HG03520 (cell line): Measurements from ENCODE around the gene SH3GL3.

Experiments
- ATAC-seq: cut with Tn5 transposase; IDR thresholded peaks from one replicate; pipeline ENCODE4 v1.9.1; 2021; ENCODE audit warnings: mild to moderate bottlenecking, moderate library complexity; ENCODE audit not compliant: unreplicated experiment

SH3GL3 gene

DNA sequence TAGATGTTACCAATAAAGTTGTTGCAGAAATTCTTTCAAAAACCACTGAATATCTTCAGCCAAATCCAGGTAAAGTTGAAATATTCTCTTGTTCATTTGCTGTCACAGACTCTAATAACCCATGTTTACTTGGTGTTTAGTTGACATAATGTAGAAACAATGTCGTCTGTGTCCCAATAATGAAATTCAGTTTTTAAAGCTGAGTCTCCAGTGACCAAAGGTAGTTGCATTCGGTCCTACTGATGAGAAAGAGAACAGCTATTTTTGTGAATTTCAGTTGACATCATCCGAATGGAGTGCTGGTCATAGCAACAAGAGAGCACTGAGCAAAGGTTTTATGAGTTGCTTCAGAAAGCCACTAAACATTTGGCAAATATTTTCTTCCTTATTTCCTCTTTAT is 118.0 kb downstream of the SH3GL3 start:
- no peak for ATAC-seq

DNA sequence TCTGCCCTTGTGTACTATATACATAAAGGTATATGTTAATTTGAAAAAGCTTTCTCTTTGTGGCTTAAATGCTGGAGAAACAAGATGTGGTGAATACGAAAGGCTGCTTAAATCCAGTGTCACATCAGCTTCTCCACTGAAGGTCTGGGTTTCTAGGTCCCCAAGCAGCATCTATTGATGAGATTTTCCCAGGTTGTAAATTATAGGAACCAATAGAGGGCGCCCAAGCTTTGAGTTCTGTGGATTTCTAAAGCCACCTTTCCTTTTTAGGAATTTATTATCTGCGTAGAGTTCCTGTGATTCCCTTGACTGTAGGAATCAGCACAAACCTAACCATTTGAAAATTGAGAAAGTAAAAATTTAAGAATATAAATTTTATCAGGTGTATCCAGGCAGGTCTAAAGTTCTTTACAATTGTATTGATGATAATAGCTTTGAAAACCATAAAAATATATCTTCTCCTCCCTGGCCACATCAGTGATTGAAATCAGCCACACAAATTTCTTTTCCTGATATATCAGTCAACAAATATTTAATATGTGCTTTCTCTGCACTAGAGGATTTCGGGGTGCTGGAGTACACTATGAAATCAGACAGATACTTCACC is 118.5 kb downstream of the SH3GL3 start:
- ATAC-seq: no peak

DNA sequence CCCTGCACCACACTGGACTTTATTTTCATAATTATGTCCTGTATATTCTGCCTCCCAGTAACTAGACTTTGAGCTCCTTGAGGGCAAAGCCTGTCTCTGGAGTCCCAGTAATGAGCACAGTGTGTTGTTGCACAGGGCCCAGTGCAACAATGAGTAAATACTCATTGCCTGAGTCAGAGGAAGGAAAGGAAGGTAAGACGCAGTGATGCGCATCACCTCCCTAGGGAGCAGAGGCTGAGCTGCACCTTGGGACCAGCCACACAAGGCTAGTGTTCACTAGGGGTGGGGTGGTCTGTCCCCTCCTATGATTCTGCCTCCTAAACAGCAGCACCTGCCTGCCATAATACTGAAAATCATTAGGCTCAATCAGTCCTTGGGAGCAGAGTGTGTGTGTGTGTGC is 120.2 kb downstream of the SH3GL3 start:
- no peak for ATAC-seq

DNA sequence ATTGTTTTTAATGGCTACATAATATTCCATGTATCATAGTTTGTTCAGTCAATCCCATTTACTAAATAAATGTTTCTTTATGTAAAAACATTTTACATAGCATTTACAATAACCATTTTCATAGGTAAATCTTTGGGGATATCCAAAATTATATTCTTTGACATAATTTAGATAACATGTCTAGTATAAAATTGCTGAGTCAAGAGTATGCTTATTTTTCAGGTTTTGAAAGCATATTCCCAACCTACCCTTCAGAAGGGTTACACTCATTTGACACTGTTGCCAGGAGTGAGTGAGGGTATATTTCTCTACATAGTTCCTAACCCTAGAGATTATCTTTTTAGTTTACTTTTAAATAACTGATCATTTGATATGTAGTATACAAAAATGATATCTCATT is 122.2 kb downstream of the SH3GL3 start:
- no peak for ATAC-seq

DNA sequence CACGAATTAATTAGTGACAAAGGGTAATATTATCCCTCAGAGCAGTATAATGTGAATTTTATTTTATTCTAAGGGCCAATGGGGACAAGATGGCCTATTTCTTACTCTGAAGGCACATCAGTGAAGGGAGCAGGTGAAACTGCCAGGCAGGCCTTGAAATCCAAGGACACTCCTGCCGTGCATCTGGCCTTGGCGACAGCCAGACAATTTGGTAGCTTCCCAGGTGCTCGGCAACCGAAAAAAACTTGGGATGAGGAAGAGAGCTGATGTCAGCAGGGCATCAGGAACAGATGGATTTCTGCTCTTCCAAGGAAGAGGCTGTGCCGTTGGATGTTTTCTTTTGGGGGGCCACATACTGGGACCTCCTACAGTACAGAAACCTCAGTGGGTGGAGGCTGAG is 123.6 kb downstream of the SH3GL3 start:
- no peak for ATAC-seq

DNA sequence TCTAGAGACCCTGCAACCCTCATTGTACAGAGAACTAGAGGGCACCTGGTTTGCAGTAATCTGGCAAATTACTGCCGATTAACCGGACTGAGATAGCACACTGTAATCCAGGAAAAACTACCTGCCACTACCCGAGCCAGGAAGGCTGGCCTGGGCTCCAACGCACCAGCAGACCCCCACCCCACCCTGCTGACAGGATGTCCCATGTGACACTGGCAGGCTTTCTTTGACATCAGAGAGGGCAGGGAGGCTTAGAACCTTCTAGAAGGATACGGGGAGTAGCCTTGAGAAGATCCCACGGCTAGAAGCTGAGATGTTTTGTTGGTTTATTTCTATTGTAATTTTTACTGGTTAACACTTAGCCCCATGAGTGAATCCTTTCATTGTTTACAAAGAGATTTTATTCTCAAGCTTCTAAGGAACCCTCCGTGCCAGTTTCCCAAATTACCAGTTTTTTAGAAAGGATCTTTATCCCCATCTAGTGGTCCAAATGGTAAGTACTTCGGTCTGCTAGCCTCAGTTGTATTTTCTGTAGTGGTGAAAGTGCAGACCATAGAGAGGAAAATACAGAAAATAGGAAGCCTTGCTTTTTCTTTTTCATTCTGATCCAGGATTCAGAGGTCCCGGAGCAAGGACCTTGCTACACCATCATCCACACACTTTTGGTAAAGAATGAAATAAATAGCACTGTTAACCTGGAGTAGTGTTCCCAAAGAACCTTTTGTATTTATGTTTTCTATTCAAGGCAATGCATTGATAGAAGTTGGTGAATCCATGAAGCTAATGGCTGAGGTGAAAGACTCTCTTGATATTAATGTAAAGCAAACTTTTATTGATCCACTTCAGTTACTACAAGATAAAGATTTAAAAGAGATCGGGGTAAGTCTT is 124.9 kb downstream of the SH3GL3 start:
- ATAC-seq: no peak

DNA sequence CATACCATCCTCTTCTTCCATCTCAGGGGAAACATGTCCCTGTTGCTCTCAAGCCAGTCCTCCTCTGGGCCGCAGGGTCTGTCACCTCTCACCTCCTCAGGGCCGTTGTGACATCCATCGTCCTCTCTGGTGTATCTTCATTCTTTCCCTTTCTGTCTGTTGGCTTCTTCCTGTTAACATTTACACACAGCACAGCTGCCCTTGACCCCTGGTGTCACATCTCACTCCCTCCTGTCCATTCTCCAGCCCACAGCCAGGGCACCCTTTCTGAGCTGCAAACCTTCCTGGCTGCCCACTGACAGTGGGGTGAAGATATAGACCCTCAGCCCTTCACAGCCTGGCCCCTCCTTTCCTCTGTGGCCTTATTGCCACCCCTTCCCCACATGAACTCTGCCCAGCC is 127.2 kb downstream of the SH3GL3 start:
- ATAC-seq: no peak

DNA sequence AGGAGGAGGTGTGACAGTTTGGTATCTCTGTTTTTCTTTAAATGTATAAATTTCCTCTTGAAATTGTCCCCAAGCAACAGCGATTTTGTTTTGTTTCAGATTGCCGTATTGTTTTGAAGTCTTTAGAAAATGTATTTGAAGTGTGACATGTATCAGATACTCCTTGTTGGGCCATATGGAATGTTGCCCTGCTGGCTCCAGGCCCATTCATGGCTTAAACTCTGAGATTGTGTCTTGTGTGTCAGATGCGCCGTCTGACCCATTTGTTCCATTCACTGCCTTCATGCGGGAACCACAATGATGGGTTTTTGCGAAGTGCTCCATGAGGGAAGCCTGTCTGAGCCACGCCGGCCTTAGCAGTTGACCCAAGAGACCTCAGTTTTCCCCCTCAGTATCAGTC is 131.6 kb downstream of the SH3GL3 start:
- no peak for ATAC-seq

DNA sequence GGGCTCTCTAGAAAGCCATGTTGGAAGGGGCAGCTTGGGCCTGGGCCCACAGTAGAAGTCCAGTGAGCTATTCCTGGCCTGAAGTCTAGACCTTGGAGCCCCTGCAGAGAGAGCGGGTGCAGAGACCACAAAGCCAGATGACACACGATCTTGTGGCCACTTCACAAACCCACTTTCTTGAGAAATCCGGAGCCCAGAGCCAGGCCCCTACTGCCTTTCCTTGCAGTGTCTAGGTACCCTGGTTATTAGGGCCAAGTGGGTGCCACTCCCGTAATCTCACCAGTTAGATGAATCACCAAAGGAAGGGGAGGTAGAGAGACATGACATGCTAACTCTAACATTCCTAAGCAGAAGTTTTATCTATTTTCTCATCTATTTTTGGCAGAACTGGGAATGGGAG is 134.2 kb downstream of the SH3GL3 start:
- ATAC-seq: no peak

DNA sequence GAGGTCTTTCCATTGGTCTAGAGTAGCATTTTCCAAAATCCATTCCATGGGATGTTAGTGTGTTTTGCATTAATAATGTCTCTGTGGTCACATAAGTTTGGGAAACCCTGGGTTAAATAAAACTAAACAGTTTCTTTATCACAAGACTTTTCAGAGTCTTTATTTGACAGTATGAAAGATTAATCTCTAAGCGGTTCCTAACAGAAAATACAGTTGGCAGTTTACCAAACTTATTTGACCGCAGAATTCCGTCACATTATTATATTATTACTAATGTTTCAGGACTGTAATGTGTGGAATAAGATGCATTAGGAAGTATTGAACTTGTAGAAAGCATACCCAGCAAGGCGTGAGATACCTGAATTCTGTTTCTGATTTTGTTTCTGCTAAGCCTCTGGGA is 135.2 kb downstream of the SH3GL3 start:
- no peak for ATAC-seq

DNA sequence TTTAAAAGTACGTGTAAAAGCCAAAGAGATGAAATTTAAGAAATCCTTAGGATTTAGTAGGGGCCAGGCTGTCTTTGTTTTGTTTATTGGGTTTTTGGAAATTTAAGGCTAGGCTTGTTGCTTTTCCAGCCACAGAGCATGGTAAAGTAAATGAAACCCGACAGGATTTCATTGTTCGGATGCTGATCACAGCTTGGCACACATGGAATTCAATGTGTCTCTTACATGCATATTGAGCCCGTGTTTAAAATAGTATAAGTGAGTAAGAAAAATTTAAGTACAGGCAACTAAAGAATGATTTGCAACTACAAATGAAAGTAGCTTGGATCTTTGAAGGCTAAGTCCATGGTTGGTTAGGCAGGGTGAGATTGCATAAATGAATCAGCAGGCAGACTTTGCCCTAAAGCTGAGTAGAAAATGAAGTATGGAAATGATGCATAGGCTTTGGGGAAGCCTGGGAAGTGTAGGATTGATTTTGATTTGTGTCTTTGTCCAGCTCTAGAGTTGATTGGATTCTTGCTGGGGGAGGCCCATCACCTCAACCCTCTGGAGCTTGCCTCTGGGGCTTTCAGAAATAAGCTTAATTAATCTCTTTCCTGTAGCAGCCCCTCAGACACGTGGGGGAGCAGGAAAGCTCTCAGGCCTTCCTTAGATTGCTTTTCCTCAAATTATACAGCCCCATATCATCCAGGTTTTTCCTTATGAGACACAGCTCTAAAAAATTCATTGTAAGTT is 138.6 kb downstream of the SH3GL3 start:
- ATAC-seq: no peak

DNA sequence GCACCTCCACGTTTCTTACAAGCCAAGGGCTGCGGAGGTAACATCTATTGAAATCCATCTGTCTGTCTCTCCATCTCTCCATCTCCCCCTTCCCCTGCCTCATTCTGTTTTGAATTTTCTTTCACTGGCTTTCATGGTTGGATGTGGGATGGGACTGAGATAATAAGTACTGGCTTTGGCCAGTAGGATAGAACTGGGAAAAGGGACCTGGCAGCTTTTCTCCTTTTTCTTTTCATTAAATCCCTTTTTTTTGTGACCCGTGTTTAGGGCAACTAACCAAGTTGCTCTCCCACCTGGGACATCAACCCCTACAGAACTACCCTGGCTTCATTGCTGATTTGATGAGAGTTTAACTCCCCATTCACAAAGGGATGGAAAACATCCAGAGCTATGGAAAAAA is 139.9 kb downstream of the SH3GL3 start:
- no peak for ATAC-seq

DNA sequence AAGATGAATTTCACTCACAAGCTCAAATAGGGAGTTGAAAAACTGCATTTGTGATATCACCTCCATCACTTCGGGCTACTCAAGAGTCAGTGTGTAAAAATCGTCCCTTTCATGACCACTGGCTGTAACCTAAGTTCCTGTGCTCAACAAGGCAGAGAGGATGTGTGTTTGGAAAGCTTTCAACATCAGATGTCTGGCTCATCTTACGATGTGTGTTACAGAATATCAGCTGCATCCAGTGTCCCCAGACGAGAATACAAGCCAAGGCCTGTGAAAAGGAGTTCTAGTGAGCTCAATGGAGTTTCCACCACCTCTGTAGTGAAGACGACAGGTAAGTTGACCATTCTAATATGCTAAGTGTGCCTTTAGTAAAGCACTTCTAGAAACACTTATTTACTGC is 141.3 kb downstream of the SH3GL3 start:
- no peak for ATAC-seq

DNA sequence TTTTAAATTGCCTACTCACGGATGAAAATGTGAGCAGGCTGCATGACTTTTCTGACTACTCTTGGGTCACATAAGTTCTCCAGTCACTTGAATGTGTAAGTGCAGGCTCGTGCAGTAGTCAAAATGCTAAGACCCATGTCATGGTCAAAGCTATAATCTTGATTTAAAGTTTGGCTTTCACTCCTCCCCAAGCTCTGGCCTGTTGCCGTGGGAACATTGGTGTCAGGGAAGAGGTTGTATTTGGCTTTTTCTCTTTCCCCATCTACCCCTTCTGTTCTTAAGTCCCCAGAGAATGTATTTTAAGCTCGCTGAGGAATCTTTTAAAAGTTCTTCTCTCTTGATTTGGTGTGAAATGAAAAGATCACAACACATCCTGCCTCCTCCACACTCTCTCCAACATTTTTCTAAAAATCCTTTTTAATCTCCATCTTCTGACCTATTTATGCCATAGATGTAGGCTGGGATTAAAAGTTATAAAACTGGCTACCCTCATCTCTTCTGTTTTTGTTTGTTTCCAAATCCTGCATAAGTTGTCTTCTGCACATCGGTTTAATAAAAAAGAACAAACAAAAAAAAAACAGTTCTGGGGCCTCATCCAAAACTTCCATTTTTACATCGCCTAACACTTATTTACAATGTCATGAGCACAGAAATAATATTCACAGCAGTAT is 145.4 kb downstream of the SH3GL3 start:
- no peak for ATAC-seq

DNA sequence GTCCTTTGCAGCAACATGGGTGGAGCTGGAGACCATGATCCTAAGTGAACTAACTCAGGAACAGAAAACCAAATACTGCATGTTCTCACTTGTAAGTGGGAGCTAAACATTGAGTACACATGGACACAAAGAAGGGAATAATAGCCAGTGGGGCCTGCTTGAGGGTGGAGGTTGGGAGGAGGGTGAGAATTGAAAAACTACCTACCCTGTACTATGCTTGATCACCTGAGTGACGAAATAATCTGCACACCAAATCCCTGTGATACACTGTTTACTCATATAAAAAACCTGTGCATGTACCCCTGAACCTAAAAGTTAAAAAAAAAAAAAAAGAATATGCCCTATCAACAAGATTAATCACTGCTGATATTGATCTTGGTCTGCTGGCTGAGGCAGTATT is 148.1 kb downstream of the SH3GL3 start:
- ATAC-seq: no peak

DNA sequence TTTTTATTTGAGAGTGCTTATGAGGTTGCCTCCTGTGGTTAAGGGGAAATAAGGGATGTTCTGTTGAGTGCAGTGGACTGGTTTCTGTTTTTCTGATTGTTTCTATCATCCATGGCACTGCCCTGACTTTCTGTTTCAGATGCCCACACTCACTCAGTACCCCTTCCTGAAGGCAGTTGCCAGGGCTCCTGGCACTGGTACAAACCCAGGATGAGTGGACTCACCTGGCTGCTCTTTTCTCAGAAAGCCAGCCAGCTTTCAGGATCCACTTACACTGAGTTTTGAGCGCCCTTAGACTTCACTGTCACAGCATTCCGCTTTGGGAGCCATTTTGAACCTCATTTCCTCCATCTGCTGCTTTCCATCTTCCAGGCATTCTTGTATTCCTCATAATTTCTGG is 150.9 kb downstream of the SH3GL3 start:
- ATAC-seq: no peak

DNA sequence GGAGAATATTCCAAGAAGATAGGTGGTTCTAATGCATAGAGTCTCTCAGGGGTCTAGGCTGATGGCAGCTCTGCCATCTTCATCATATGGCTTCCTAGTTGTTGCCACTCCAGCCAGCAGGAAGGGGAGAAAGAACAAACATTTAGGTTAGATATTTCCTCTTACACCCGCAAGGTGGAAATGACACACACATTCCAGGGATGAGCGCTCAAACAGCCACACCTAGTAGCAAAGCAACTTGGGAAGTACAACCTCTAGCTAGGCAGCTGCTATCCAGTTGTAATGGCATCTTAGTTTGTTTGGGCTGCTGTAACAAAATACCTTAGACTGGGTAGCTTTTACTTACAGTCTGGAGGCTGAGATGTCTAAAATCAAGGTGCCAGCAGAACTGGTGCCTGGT is 154.9 kb downstream of the SH3GL3 start:
- ATAC-seq: no peak

DNA sequence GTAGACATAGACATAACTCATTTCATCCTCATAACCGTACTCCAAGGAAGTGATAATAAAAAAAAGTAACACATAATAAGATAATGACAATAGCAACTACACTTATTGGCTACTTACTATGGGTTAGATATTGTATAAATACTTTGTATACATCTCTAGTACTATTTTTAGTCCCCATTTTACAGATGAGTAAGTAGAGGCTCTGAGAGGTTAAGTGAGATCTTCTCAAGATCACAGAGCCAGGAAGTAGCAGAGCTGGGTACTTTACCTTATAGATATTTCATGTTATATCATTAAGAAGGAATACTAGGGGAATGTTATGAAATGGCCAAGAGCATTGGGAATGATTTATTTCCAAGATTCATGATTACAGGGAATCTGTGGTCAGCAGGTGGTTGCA is 157.4 kb downstream of the SH3GL3 start:
- ATAC-seq: no peak

DNA sequence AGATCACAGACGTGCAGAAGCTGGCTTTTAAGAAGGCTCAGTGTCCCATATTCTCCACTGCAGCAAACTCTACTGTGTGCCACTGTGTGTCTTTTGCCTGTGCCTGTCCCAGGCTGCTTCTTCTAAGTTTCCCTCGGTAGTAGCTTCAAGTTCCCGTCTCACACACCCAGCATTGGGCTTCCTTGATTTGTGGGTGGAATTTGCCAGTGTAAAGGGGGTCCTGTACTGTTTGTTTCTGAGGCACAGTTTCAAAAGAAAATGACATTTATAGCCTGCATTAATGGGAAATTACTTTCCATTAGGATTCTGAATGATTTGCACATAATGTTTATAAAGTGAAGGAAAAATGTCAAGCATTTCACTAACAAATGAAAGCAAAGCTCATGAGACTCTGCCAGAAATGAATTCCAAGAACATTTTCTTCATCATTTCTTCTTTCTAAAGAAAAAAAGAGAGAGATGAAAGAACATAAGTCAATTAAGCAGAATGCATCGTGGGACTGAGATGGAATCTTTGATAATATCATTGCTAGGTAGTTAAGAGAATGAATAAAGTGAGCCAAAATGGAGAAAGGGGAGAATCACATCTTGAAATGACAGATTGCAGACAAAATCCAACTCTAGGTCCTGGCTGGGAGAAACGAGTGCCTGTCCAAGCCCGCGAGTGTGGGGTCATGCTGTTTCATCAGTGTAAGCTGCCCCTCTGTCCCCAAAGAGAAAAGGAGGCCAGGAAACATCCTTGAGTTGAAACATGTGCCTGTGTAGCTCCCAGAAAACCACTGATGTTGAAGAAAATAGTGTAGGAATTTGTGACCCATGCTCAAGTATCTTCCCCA is 158.2 kb downstream of the SH3GL3 start:
- ATAC-seq: no peak

DNA sequence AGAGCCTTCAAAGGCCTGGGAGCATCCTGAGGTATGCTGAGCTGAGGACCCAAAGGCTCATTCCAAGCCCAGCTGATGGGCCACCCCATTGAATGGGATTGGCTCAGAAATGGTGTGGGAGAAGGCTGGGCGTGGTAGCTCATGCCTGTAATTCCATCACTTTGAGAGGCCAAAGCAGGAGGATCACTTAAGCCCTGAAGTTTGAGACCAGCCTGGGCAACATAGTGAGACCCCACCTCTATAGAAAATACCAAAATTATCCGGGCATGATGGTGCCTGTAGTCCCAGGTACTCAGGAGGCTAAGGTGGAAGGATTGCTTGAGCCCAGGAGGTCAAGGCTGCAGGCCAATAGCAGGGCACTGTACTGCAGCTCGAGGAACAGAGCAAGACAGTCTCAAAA is 163.0 kb downstream of the SH3GL3 start:
- no peak for ATAC-seq
